Endothelial cell of umbilical vein (primary cell): ENCODE measurements around the gene ZNF652. TPM values are rescaled to one million over a fixed set of nuclear protein-coding genes. Genes with fewer than 3 reads are reported as not detected.
"Not testable (repeated sequence)": the region's sequence is repeated elsewhere in the genome, so short reads cannot be mapped to it uniquely, and the experiment has no call there.

Source experiments
- BruUV-seq: library from RNA; stranded (reverse); fragments of 400-500 nt; replicated peaks from 2 replicates; lab custom pipeline; 2021; lab: Mats Ljungman, UMichigan
- CTCF ChIA-PET: fragments of 300-600, 350-600 bp; sonication (Branson Sonifier 250); formaldehyde crosslinking; loops from one replicate; lab custom pipeline; 2021; ENCODE audit warnings: antibody characterized with exemption, inconsistent platforms; lab: Charles Lee
- POLR2A ChIA-PET: fragments of 300-600, 350-600 bp; sonication (Branson Sonifier 250); formaldehyde crosslinking; loops from one replicate; lab custom pipeline; 2021; ENCODE audit warnings: antibody characterized with exemption, inconsistent platforms; lab: Charles Lee
- DNase-seq: peaks from one replicate; pipeline ENCODE4 v3.0.0-alpha.2; 2011; ENCODE audit warnings: low read depth, low spot score
- FAIRE-seq: peaks from 2 replicates; lab custom pipeline; 2011; peaks lifted over from hg19 to GRCh38; lab: Jason Lieb, UNC
- H2AFZ ChIP-seq: 2 replicates; pipeline ENCODE4 v1.6.0; 2012; ENCODE audit warnings: low read depth, low read length, control low read depth, inconsistent platforms
- H3K27ac ChIP-seq: 2 replicates; pipeline ENCODE4 v1.5.1; 2011; ENCODE audit warnings: low read depth, mild to moderate bottlenecking, control low read depth, low read length, moderate library complexity; ENCODE audit not compliant: insufficient read depth
- H3K27me3 ChIP-seq, 2 experiments: 2 replicates each; pipeline versions ENCODE4 v1.6.0 to v1.6.1; 2011; ENCODE audit warnings: low read length in 2 of 2, mixed read lengths in 1 of 2; ENCODE audit not compliant: control insufficient read depth in 2 of 2, insufficient read depth in 2 of 2
- H3K36me3 ChIP-seq, 2 experiments: 2 replicates in 1 of 2; 3 replicates in 1 of 2; pipeline ENCODE4 v1.5.1; 2011; ENCODE audit warnings: low read length in 2 of 2, mild to moderate bottlenecking in 1 of 2, moderate library complexity in 1 of 2; ENCODE audit not compliant: control insufficient read depth in 2 of 2, insufficient read depth in 2 of 2; ENCODE audit errors: extremely low read depth in 1 of 2
- H3K4me1 ChIP-seq: 3 replicates; pipeline ENCODE4 v1.5.1; 2011; ENCODE audit warnings: mild to moderate bottlenecking, low read length; ENCODE audit not compliant: control insufficient read depth, insufficient read depth; ENCODE audit errors: extremely low read depth
- H3K4me2 ChIP-seq: 2 replicates; pipeline ENCODE4 v1.6.1; 2011; ENCODE audit warnings: low read length, control low read depth, mixed read lengths; ENCODE audit not compliant: insufficient read depth
- H3K4me3 ChIP-seq, 3 experiments: fragments of 200-600 bp in 1 of 3; sonication (generic), shearing (Covaris generic) in 1 of 3; replicated peaks in 1 of 3; 2 replicates each; pipeline ENCODE4 v1.5.1; 2011 to 2016; ENCODE audit warnings: control low read depth in 3 of 3, low read length in 3 of 3, mild to moderate bottlenecking in 2 of 3, inconsistent platforms in 1 of 3, low read depth in 1 of 3, moderate library complexity in 1 of 3; ENCODE audit not compliant: insufficient read depth in 1 of 3
- H3K79me2 ChIP-seq: 2 replicates; pipeline ENCODE4 v1.6.0; 2012; ENCODE audit warnings: low read length, inconsistent platforms; ENCODE audit not compliant: control insufficient read depth, insufficient read depth
- H3K9ac ChIP-seq: replicated peaks from 2 replicates; pipeline ENCODE3; 2011; ENCODE audit warnings: low read length, control low read depth; ENCODE audit not compliant: insufficient read depth; ENCODE audit errors: extremely low read depth
- H3K9me1 ChIP-seq: replicated peaks from 3 replicates; pipeline ENCODE4 v1.6.0; 2011; ENCODE audit warnings: mild to moderate bottlenecking, low read length; ENCODE audit not compliant: control insufficient read depth, insufficient read depth; ENCODE audit errors: extremely low read depth
- H3K9me3 ChIP-seq: replicated peaks from 2 replicates; pipeline ENCODE4 v1.5.1; 2012; ENCODE audit warnings: low read length, inconsistent platforms; ENCODE audit not compliant: control insufficient read depth, insufficient read depth
- H4K20me1 ChIP-seq: replicated peaks from 2 replicates; pipeline ENCODE3; 2011; ENCODE audit warnings: mild to moderate bottlenecking, low read length; ENCODE audit not compliant: control insufficient read depth, insufficient read depth; ENCODE audit errors: extremely low read depth
- EZH2 ChIP-seq: IDR thresholded peaks from 2 replicates; pipeline ENCODE4 v1.6.1; 2012; ENCODE audit warnings: borderline replicate concordance, low read depth, mild to moderate bottlenecking, moderate library complexity, low read length, inconsistent platforms; ENCODE audit not compliant: severe bottlenecking
- FOS ChIP-seq: IDR thresholded peaks from 2 replicates; pipeline ENCODE4 v1.6.1; 2011; ENCODE audit warnings: mild to moderate bottlenecking, low read length, moderate library complexity, borderline replicate concordance; ENCODE audit not compliant: insufficient read depth
- GATA2 ChIP-seq: IDR thresholded peaks from 2 replicates; pipeline ENCODE4 v1.7.0; 2011; ENCODE audit warnings: low read depth, mild to moderate bottlenecking, moderate library complexity, mixed read lengths, low read length; ENCODE audit not compliant: insufficient read length, insufficient read depth
- JUN ChIP-seq: IDR thresholded peaks from 2 replicates; pipeline ENCODE4 v1.6.1; 2011; ENCODE audit warnings: borderline replicate concordance, low read depth; ENCODE audit not compliant: insufficient read length, insufficient read depth
- MAX ChIP-seq: IDR thresholded peaks from 2 replicates; pipeline ENCODE4 v1.6.1; 2011; ENCODE audit not compliant: insufficient read depth, insufficient read length
- MYC ChIP-seq: IDR thresholded peaks from one replicate; pipeline ENCODE4 v1.6.1; 2011; ENCODE audit warnings: mild to moderate bottlenecking, low read depth, low read length
- POLR2A ChIP-seq: IDR thresholded peaks from 2 replicates; pipeline ENCODE4 v1.6.1; 2012; ENCODE audit warnings: low read depth, mild to moderate bottlenecking, control low read depth, low read length
- POLR2AphosphoS5 ChIP-seq: IDR thresholded peaks from 2 replicates; pipeline ENCODE4 v1.6.1; 2012; ENCODE audit warnings: low read depth, mild to moderate bottlenecking, control low read depth, low read length, moderate library complexity; ENCODE audit not compliant: insufficient read depth
- dilution Hi-C: fragments of 300-500 bp; cut with MboI; formaldehyde crosslinking; loops from one replicate; pipeline ENCODE4 v1.15.0; 2019; ENCODE audit warnings: low sequenced_read_pairs; ENCODE audit not compliant: extremely low pct_ligation_motif_present
- intact Hi-C: fragments of 100-400 bp; cut with micrococcal nuclease; formaldehyde crosslinking; loops from one replicate; pipeline ENCODE4 v1.10.0; 2022
- polyA plus RNA-seq, 4 experiments: library from polyadenylated mRNA; depleted of rRNA in 3 of 4; stranded (reverse) in 3 of 4; unstranded in 1 of 4; fragments of >200 nt; gene quantifications; 2 replicates each; pipeline versions ENCODE4 v1.2.1 to v1.2.3, GENCODE V29; 2011 to 2012; ENCODE audit warnings: missing spikeins in 1 of 4
- total RNA-seq: library from RNA; stranded (reverse); gene quantifications from 2 replicates; pipeline ENCODE4 v1.2.3, GENCODE V29; 2021
- TF ChIP-seq, protein P1 (sequence below), 2 donors: IDR thresholded peaks; 1 replicate in 1 of 2; 2 replicates in 1 of 2; pipeline ENCODE4 v1.5.1; 2011; ENCODE audit warnings: low read length in 2 of 2, mild to moderate bottlenecking in 2 of 2, moderate library complexity in 2 of 2, control low read depth in 1 of 2, inconsistent platforms in 1 of 2, low read depth in 1 of 2; ENCODE audit not compliant: insufficient read depth in 1 of 2; ENCODE audit errors: extremely low read depth in 1 of 2

Gene ZNF652
- total and polyA plus RNA-seq, 2 donors (not counting 3 experiments of a cell fraction or from before 2014, with no cell fraction given) = 6.1 to 18.6 TPM

GRCh38 chr17:49280061-49280460 is 82.0 kb downstream of the ZNF652 start:
- CTCF ChIA-PET = interaction anchor here (2.5 kb wide), 1 partner anchor 11 kb away, joined by 12 read pairs; no protein-coding TSS in a partner anchor

DNA sequence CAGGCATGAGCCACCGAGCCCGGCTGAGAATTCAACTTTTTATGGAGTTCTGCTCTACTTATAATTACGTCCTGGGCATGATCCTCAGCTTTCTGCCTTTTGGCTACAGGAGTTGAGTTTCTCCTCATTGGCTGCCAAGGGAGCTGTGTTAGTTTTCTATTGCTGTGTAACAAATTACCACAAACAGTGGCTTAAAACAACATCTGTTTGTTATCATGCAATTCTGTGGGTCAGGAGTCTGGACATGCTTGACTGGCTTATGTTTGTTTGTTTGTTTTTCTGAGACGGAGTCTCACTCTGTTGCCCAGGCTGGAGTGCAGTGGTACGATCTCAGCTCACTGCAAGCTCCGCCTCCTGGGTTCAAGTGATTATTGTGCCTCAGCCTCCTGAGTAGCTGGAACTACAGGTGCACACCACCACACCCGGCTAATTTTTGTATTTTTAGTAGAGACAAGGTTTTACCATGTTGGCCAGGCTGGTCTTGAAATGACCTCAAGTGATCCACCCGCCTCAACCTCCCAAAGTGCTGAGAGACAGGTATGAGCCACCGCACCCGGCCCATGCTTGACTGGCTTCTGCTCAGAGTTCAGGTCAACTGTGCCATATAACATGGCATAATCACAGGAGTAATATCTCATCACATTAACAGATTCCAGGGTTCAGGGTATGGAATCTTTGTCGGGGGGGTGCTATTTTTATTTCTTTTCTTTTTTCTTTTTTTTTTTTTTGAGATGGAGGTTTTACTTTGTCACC is 82.6 kb downstream of the ZNF652 start:
- H3K27ac ChIP-seq, H3K27me3 ChIP-seq, DNase-seq, H3K36me3 ChIP-seq, H3K9me3 ChIP-seq, H3K9ac ChIP-seq, H4K20me1 ChIP-seq, POLR2A ChIA-PET, H3K9me1 ChIP-seq, H3K79me2 ChIP-seq, H2AFZ ChIP-seq, FAIRE-seq, H3K4me3 ChIP-seq, H3K4me1 ChIP-seq, BruUV-seq, dilution Hi-C loops, H3K4me2 ChIP-seq, intact Hi-C loops: not testable (repeated sequence)
- CTCF ChIA-PET = interaction anchor here (2.5 kb wide), 1 partner anchor 12 kb away, joined by 12 read pairs; no protein-coding TSS in a partner anchor

More at GRCh38 chr17:49280061-49280460, 82.0 kb downstream of the ZNF652 start:
- dilution Hi-C loops (no loop called here), intact Hi-C loops (no loop called here)
- POLR2A ChIA-PET = no interaction called here
- H3K4me3 ChIP-seq = no peak overlapping the region
- TF ChIP-seq EZH2 (no peak), JUN (no peak), MAX (no peak), FOS (no peak), POLR2A (no peak), MYC (no peak), POLR2AphosphoS5 (no peak), GATA2 (no peak)
- TF ChIP-seq, protein P1, sequence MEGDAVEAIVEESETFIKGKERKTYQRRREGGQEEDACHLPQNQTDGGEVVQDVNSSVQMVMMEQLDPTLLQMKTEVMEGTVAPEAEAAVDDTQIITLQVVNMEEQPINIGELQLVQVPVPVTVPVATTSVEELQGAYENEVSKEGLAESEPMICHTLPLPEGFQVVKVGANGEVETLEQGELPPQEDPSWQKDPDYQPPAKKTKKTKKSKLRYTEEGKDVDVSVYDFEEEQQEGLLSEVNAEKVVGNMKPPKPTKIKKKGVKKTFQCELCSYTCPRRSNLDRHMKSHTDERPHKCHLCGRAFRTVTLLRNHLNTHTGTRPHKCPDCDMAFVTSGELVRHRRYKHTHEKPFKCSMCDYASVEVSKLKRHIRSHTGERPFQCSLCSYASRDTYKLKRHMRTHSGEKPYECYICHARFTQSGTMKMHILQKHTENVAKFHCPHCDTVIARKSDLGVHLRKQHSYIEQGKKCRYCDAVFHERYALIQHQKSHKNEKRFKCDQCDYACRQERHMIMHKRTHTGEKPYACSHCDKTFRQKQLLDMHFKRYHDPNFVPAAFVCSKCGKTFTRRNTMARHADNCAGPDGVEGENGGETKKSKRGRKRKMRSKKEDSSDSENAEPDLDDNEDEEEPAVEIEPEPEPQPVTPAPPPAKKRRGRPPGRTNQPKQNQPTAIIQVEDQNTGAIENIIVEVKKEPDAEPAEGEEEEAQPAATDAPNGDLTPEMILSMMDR (IDR thresholded peaks at IDR 0.05; ENCODE audit: extremely low read depth in 1 of 2, insufficient read depth in 1 of 2, low read depth in 1 of 2, low read length in 2 of 2) = no peak
- H3K9me1 ChIP-seq = no peaks in the 10 kb centered on the region
- no peak overlapping the region for H3K4me2 ChIP-seq
- H3K9me3 ChIP-seq = no peaks in the 10 kb centered on the region
- no TSS peak for BruUV-seq
- H3K4me1 ChIP-seq = no peaks in the 10 kb centered on the region
- H3K27ac ChIP-seq = no peak overlapping the region
- no peaks in the 10 kb centered on the region for H3K36me3 ChIP-seq
- H2AFZ ChIP-seq = no peak overlapping the region
- H3K27me3 ChIP-seq = no peaks in the 10 kb centered on the region
- no peaks in the 10 kb centered on the region for H4K20me1 ChIP-seq
- H3K9ac ChIP-seq = no peak overlapping the region
- DNase-seq (no peak), FAIRE-seq (no peak)
- no peaks in the 10 kb centered on the region for H3K79me2 ChIP-seq
